Mesothelial cell of epicardium (in vitro differentiated cells): ENCODE measurements around the gene MRPL49. TPM values are rescaled to one million over a fixed set of nuclear protein-coding genes. Genes with fewer than 3 reads are reported as not detected.

Source experiments
- DNase-seq, 2 experiments: peaks; one replicate each; pipeline ENCODE4 v3.0.0; 2021; ENCODE audit warnings: low spot score in 2 of 2; ENCODE audit not compliant: unreplicated experiment in 2 of 2
- H3K27ac Mint-ChIP-seq: 2 replicates; pipeline ENCODE4 v1.8.0; 2021; ENCODE audit warnings: mixed read lengths
- H3K27me3 Mint-ChIP-seq: 2 replicates; pipeline ENCODE4 v1.8.0; 2021; ENCODE audit warnings: low read depth, mixed read lengths
- H3K36me3 Mint-ChIP-seq: 2 replicates; pipeline ENCODE4 v1.8.0; 2021; ENCODE audit warnings: mixed read lengths
- H3K4me1 Mint-ChIP-seq: 2 replicates; pipeline ENCODE4 v1.8.0; 2021; ENCODE audit warnings: mixed read lengths
- H3K4me3 Mint-ChIP-seq: 2 replicates; pipeline ENCODE4 v1.8.0; 2021; ENCODE audit warnings: mild to moderate bottlenecking, moderate library complexity, mixed read lengths
- H3K9me3 Mint-ChIP-seq: 2 replicates; pipeline ENCODE4 v1.8.0; 2021; ENCODE audit warnings: mixed read lengths
- total RNA-seq: library from RNA; stranded (reverse); gene quantifications from 3 replicates; pipeline ENCODE4 v1.2.1, GENCODE V29; 2021
- TF ChIP-seq, protein P1 (sequence below): fragments of 200-600 bp; sonication (generic); IDR thresholded peaks from one replicate; pipeline ENCODE4 v1.5.0; 2021; ENCODE audit warnings: antibody characterized with exemption; ENCODE audit not compliant: unreplicated experiment

The MRPL49 gene
- total RNA-seq, 1 donor from 2014 or later: 41.3 TPM

DNA sequence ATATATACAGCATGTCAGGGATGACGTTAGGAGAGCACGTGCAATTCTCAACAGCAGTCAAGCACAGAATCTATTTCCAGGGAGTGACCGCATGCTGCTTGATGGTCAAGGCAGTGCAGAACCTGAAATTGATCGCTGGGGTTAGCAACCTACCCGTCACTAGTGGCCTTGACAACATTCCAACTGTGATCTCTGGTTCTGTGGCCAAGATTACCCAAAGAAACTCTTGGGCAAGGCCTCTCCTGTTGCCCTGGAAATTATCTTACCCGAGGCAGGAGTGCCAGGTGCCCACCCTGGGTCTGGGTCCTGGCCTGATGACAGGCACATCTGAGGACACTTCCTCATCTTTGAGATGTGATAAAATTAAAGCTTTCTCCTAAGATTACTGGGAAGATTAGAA, 8.3 kb upstream of the MRPL49 start:
- Mint-ChIP-seq H3K9me3 (no peaks in the 10 kb centered on the region), H3K4me1 (peaks cover 36% of the 10 kb centered on the region), H3K4me3 (peak overlapping the region; percentile 95), H3K27ac (peak overlapping the region; percentile 96), H3K27me3 (peaks cover 2% of the 10 kb centered on the region), H3K36me3 (peaks cover 8% of the 10 kb centered on the region)
- TF ChIP-seq, protein P1, sequence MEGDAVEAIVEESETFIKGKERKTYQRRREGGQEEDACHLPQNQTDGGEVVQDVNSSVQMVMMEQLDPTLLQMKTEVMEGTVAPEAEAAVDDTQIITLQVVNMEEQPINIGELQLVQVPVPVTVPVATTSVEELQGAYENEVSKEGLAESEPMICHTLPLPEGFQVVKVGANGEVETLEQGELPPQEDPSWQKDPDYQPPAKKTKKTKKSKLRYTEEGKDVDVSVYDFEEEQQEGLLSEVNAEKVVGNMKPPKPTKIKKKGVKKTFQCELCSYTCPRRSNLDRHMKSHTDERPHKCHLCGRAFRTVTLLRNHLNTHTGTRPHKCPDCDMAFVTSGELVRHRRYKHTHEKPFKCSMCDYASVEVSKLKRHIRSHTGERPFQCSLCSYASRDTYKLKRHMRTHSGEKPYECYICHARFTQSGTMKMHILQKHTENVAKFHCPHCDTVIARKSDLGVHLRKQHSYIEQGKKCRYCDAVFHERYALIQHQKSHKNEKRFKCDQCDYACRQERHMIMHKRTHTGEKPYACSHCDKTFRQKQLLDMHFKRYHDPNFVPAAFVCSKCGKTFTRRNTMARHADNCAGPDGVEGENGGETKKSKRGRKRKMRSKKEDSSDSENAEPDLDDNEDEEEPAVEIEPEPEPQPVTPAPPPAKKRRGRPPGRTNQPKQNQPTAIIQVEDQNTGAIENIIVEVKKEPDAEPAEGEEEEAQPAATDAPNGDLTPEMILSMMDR: no peak
- no peak for DNase-seq

DNA sequence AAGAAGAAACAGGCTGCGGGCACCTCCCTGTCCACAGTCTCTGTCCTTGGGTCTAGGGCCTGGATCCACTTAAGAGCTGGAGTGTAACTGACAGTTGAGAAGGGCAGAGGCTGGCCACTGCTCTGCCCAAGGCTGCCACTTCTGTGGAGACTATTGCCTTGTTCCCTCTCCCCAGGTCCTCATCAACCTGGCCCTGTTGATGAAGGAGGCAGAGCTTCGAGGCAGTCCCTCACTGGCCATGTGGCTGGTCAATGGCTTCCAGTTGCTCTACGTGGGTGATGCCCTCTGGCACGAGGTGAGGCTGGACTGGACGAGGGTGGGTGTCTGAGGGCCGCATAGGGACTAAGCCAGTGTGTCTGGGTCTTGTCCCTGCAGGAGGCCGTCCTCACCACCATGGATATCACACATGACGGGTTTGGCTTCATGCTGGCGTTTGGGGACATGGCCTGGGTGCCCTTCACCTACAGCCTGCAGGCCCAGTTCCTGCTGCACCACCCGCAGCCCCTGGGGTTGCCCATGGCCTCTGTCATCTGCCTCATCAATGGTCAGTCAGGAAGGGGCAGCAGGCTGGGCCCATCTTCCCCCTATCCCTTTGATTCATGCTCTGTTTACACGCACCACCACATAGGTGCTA, 7.5 kb upstream of the MRPL49 start:
- H3K9me3 Mint-ChIP-seq: no peaks in the 10 kb centered on the region

DNA sequence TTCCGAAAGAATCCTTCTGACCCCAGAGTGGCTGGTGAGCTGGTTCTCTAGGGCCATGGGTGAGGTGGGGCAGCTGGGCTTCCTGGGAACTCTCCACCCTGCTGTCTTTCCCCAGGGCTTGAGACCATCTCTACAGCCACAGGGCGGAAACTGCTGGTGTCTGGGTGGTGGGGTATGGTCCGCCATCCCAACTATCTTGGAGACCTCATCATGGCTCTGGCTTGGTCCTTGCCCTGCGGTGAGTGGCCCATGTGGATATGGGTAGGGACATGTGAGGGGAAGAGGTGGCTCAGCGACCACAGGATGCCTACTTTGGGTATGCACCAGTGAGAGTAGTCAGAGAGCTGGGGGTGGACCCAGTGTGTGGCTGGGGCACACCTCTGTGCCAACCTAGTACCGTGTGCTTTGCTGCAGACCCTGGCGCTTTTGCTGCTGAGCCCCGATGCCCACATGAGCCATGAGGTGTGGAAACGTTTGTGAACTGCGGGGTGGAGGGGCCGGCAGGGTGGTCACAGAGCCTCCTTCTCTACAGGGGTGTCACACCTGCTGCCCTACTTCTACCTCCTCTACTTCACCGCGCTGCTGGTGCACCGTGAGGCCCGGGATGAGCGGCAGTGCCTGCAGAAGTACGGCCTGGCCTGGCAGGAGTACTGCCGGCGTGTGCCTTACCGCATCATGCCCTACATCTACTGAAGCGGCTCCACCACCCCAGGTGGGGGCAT, 6.6 kb upstream of the MRPL49 start:
- H3K4me1 Mint-ChIP-seq: peaks cover 37% of the 10 kb centered on the region
- H3K27me3 Mint-ChIP-seq: peaks cover 2% of the 10 kb centered on the region
- H3K27ac Mint-ChIP-seq: no peak overlapping the region
- peak overlapping the region; percentile 39 for H3K4me3 Mint-ChIP-seq
- no peaks in the 10 kb centered on the region for H3K9me3 Mint-ChIP-seq
- DNase-seq: no peak
- TF ChIP-seq, protein P1: no peak
- H3K36me3 Mint-ChIP-seq: peaks cover 10% of the 10 kb centered on the region

More for the DNA sequence above, 7.5 kb upstream of the MRPL49 start:
- no peak overlapping the region for H3K27ac Mint-ChIP-seq
- no peak for DNase-seq
- H3K4me1 Mint-ChIP-seq: peaks cover 37% of the 10 kb centered on the region
- peaks cover 9% of the 10 kb centered on the region for H3K36me3 Mint-ChIP-seq
- TF ChIP-seq, protein P1: no peak
- peaks cover 2% of the 10 kb centered on the region for H3K27me3 Mint-ChIP-seq
- peak overlapping the region; percentile 39 for H3K4me3 Mint-ChIP-seq

DNA sequence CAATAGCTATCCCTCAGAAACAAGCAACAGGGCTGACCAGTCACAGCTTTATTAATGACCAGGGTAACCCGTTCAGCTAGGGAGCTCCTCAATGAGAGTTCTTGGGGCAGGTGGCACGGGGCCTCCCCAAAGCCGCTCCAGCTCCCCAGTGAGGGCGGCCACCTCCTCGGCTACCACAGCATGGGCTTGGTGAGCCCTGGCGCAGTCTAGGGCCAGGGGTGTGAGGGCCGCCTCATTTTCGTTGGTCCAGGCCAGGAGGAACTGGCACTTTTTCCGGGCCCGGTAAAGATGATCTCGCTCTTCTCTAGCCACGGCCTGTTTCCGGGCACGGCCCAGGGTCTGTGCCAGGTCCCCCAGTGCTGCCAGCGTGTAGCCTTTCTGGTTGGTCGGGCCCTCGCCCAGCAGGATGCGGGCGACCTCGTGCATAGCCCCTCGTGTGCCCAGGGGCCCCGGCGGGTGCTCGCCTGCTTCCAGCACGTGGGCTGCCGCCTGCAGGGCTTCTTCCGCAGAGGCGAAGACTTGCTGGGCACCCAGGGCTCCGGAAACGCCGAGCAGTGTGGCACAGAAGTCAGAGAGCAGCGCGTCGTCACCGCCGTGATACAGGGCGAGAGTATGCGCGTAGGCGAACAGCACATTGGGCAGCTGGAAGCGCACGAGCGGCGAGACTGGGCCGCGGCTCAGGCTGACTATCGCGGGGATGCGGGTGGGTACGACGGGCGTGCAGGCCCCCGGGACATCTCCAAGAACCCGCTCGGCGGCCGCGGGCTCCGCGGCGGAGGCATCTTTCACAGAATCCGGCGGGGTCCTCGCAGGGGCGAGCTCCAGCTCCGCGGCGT, 5.5 kb upstream of the MRPL49 start:
- Mint-ChIP-seq H3K4me1 (peaks cover 36% of the 10 kb centered on the region), H3K36me3 (peaks cover 10% of the 10 kb centered on the region), H3K4me3 (peak overlapping the region; percentile 85), H3K9me3 (no peaks in the 10 kb centered on the region), H3K27ac (peak overlapping the region; percentile 83), H3K27me3 (peaks cover 2% of the 10 kb centered on the region)
- peak in 1 of 2 experiments; percentile 57 for DNase-seq
- TF ChIP-seq, protein P1: no peak

GRCh38 chr11:65117206-65118096, 4.7 kb upstream of the MRPL49 start, which contains the start of gene ZNHIT2:
Gene ZNHIT2 (minus strand): TSS chr11:65117701. CDS start chr11:65117653, 48 bp downstream.
- TF ChIP-seq, protein P1: peak; percentile 99
- DNase-seq: peak; percentile 99 to 100
- Mint-ChIP-seq H3K27me3 (no peaks in the 10 kb centered on the region), H3K4me3 (peak within 1 kb of the TSS; percentile 85), H3K4me1 (peaks cover 37% of the 10 kb centered on the region), H3K9me3 (no peaks in the 10 kb centered on the region), H3K27ac (peak within 1 kb of the TSS; percentile 96), H3K36me3 (peaks cover 10% of the 10 kb centered on the region)
